Activated effector memory CD4-positive, alpha-beta T cell treated with Interleukin-2 at 50 U/mL for 16 hours (primary cell): ENCODE measurements around the gene TNFRSF4.

Source experiments
- DNase-seq: peaks from one replicate; pipeline ENCODE4 v3.0.0-alpha.2; 2020

The TNFRSF4 gene

DNA sequence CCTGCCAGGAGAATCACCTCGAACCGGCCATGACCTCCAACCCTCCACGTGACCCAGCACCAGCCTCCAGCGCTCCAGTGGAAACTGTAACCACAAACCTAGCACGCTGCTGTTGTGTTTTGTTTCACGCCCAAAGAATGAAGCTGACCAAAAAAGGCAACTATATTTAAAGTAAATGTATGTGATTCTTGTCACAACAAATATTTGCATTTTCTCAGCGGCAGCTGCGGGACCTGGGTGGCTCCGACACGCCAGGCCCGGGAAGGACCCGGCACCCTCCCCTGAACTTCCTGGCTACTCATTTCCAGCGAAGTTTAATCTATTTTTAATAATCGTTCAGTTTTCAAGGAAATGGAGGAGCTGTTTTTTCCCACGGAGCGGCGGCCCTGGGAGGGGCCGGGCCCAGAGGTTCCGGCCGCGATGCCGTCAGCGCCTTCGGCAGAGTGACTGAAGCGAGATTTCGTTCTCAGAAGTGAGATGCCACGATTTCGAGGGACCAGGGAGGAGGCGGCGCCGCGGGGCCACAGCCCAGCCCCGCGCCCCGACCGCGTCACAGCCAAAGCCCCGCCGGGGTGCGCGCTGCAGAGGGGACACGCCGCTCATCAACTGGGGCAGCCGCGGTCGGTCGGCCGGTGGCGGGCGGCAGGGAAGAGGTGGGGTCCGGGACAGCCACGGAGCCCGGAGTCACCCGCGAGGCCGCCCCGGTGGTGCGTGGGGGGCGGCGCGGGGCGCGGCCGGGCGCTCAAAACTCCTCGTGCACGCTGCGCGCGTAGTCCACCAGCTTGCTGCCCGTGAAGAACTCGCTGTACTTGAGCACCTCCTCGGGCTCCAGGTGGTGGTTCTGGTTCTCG, 3.0 kb upstream of the TNFRSF4 start:
- DNase-seq, result peak; percentile 70

DNA sequence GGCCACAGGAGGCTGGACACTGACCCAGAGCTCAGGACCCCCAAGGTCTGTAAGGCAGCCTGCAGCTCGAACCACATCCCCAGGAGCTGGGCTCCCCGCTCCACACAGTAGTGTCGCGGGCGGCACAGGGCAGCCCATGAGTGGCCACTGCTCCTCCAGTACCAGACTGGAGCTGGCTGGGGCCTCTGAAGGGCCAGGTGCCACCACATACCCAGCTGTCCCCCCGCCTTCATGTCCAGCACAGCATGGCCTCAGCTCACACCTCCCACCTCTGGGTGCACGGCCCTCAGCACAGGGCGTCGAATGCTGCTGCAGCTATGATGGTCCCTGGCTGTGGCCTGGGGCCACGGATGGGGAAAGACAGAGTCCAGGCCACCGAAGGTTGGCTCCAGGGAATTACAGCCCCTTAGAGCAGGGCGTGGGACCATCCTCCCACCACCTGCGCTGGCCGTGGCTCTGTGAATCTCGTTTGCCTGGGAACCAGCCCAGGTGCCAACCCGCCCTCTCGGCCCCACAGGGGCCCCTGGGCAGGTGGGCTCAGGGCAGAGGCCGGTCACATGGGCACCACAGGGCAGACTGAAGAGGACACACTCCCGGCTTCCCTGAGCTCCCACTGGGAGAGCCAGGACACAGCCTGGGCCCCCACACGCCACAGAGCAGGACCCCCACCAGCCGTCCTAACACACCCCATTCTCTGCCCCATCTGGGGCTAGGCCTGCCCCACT, 2.1 kb upstream of the TNFRSF4 start:
- DNase-seq, result no peak

DNA sequence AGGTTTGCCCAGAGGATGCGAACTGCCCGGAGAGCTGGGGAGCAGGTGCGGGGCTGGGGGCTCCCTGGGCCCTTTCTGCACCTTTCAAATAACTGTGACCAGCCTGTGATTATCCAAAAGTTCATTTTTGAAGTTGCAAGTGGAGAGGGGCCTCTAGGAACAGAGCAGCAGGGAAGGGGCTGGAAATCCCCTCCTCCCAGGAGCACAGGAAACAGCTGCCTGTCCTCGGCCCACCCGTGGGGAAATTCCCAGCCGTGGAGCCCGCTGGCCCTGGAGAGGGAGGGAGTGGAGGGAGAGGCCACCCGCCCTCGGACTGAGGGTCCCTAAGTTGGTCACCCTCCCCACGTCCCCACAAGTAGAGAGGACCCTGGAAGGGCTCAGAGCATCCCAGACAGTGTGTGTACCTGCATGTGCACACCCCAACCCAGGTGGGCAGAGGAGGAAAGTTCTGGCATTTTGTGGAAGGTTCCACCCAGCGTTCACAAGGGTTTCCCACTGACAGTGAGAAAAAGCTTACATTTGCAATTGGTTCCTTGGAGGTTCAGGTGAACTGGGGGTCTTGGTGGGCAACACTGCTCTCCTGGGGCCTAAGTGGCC, 1.2 kb upstream of the TNFRSF4 start:
- no peak for DNase-seq

DNA sequence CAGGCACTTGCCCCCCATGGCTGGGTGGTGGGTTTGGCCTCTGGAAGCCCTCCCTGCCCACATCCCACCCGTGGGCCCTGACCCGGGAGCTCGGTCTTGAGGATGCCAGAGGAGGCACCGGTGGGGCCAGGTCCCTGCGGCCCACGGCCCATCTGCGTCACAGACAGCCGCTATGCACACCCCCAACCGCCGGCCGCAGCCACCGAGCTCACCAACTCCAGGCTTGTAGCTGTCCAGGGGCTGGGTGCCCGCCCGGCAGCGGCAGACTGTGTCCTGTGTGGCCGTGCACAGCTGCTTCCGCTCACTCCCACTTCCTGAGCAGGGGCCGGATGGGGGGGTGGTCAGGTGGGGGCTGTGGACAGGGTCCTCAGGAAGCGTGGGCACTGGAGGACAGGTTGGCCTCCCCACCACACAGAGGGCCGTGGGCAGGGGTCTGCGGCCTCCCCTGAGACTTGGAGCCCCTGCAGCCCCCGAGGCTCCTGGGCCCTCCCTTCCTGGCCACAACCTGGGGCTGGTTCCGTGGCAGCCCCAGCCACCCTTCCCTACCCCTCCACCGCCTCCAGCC, 1.1 kb downstream of the TNFRSF4 start:
- peak; percentile 29 for DNase-seq

DNA sequence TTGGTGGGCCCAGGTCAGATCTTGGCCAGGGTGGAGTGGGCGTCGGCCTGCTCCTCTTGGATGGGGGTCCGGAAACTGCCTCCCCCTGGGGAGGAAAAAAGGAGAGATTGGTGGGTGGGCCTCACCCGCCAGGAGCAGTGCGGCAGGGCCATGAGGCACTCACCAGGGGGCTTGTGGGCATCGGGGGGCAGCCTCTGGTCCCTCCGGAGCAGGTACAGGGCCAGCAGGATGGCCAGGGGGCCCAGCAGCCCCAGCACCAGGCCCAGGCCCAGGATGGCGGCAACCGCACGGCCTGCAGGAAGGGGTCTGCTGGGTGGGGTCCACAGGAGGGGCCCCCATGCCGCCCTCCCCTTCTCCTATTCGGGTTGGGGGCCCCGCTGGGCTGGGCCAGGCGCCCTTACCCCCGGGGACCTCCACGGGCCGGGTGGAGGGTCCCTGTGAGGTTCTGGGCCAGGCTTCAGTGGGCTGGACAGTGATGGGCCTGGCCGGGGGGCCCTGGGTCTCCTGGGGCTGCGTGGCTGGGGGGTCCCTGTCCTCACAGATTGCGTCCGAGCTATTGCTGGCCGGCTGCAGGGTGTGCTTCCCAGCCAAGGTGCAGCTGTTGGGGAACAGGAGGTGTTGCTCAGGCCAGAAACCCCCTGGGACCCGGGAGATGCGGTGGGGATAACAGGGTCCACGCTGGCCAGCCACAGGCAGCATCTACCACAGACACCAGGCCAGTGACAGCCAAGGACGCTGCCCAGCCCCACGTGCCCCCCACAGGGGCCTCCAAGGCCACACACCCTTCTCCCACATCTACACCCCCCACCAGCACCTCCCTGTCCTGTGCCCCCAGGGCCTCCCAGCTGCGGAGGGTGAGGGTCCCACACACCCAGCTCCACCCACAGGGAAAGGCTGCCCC, 2.2 kb downstream of the TNFRSF4 start:
- no peak for DNase-seq

DNA sequence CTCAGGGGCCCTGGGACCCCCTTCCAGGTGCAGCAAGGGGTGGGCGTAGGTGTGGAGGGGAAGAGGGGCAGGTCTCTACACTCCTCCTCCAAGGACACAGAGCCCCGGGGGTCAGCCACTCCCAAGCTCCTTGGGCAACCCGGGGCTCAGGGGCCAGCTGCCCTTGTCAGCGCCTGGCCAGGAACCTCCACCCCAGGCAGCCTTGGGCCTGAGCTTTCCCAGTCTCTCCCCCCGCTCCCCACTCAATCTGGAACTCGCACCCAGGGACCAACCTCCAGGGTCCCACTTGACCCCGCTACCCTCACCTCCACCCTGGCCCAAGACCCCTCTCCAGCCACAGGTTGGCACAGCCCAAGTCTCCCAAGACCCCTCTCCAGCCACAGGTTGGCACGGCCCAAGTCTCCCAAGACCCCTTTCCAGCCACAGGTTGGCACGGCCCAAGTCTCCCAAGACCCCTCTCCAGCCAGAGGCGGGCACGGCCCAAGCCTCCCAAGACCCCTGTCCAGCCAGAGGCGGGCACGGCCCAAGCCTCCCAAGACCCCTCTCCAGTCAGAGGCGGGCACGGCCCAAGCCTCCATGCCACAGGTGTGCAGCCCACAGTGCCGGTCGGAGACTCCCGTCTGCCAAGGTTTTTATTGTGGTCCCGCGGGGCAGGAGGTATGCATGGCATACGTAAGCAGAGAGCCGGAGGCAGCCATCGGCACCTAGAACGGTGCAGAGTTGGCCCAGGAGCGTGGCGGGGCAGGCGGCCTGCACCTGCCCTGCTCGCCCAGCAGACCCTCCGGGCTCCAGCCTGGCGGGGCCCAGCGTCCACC, 3.0 kb downstream of the TNFRSF4 start:
- DNase-seq, result no peak

DNA sequence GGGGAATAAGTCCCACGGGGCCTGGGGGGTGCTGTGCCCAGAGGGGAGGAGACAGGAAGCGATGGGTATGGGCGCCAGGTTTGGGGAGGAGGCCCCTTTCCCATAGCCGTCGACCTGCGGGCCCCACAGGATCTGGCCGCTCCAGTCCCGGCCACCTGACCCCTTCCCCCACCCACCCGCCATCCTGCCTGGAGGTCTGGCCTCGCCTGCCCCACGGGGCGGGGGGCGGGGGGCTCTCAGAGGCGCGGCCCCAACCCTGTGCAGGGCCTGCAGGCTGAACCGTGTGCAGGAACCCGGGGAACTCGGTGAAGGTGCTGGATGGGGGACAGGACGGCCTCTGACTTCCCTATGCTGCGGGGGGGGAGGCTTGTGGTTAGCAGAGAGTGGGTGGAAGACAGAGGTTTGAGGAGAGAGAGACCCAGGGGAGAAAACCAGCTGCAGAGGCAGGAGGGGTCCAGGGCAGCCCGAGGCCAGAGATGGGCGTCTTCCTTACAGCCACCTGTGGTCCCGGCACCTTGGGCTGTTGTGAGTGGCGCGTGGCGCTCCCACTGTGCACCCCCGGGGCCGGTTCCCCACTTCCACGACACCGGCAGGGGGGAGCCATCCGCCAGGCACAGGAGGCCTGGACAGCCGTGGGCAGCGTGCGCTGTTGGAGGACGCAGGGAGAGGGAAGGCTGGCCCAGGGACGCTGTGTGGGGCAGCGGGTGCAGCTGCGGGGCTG, 5.1 kb downstream of the TNFRSF4 start:
- peak; percentile 37 for DNase-seq

DNA sequence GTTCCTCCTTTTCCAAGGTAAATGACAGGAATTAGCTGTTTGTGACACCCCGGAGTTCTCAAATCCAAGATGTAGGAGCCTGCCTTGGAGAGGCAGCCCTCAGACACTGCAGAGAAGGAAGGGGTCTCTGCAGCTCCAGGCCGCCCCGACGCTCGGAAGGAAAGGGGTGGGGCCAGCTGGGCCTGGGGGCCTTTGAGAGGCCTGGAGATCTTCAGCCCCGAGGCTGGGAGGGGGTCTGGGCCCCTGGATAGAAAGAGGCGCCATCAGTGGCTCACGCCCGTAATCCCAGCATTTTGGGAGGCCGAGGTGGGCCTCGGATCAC, 6.4 kb downstream of the TNFRSF4 start:
- DNase-seq, result no peak

DNA sequence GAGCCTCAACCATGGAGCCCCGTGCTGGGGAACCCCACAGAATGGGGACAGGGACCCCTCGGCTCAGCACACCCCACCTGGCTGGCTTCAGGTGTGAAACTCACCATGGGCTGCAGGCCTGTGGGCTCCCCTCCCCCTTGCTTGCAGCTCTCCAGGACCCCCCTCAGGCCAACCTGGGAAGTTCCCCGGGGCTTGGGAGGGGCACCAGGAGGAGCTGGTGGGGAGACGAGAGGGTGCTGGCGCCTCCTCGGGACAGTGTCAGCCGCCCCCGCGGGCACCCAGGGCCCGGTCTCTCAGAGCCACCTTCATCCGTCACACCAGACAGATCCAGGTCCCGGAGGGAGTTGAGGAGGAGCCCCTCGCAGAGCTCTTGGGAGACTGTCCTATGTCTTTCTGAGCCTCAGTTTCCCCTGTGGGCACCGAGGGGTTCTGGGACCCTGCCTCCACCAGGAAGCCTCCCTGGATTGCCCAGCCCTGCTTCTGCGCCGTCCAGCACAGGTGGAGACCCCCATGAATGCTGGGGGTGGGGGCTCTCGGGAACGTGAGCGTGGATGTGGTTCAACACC, 6.9 kb downstream of the TNFRSF4 start:
- no peak for DNase-seq

DNA sequence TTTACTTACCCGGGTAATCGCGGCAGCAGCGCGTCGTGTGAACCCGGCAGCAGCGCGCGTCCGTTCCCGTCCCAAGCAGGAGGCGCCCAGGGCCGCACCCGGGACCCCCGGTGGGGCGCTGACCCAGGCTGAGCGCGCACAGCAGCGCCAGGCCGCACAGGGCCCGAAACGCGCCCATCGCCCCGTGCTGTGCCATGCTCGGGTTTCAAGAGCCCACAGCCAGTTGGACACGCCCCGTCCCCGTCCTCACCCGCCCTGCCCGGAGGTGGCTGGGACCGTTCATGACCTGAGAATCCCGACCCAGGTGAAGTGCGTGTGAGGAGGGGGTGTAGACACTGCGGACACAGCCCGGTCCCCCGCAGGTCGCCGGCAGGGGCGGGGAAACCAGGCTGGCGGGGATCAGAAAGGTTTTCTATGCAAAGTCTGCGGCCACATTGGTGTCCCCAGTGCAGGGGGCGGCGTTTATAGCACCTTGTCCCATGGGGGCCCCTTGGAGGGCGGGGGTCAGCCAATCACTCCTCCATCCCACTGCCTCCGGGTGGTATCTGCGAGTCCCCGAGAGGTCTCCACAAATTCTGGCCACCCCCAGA, 7.5 kb downstream of the TNFRSF4 start, which contains the start of gene TNFRSF18:
Gene TNFRSF18, minus strand, starts transcription at position 217 of the 590 bp plus-strand sequence. Its CDS starts 21 bp downstream, at position 196.
- DNase-seq, result peak; percentile 36

DNA sequence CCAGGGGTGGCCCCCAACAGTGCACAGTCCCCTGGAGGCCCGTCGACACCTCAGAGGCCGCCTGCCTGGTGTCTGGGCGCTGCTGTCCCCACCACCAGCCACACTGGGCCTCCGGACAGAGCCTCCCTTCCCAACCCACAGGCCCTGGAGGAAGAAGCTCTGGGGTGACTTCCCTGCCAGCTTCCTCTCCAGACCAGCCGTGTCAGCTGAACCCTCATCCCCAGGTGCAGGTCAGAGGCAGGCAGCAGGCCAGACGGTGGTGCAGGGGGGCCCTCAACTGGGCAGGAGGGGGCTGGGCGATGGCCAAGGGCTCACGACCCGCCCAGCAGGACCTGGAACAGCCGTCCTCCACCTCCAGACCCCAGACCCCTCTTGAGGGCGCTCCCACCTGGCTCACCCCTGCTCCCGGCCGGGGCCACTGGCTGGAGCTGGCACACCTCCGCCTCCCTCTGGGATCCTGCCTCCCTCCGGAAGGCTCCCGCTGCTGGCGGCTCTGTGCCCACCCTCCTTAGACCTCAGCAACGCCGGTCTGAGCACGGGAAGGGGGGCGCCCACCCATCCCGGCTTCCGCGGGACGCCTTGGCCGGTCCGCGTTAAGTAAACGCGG, 8.1 kb downstream of the TNFRSF4 start:
- DNase-seq, result no peak

DNA sequence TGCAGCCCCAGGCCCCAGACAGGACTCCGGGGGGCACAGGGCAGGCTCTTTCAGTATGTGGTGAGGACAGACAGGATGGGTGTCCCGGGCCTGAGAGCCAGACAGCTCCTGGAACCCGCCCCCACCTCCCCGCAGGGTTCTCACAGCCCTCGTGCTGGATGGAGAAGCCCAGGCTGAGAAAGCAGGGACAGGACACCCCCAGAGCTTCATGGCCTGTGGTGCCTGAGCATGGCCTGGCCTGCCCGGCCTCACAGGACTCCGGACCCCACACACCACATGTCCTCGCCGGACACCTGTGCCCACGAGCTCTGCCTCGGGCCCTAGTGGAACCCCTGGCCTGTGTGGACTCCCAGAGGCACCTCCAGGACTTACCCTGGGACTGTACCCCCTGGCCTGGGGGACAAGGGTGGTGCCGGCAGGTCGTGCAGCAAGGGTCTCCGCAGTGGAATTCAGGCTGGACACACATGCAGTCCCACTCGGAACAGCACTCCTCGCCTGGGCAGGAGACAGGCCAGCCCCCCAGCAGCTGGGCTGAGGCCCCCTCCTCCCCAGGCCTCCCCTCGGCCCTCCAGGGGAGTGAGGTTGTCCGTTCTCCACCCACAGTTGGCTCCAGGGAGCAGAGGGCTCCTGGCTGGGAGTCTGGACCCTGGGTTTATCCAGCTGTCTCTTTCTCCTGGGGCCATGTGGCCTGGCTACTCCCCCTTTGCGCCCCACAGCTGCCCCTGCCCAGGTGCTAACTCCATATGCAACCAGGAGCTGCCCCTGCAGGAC, 8.8 kb downstream of the TNFRSF4 start:
- DNase-seq, result no peak

DNA sequence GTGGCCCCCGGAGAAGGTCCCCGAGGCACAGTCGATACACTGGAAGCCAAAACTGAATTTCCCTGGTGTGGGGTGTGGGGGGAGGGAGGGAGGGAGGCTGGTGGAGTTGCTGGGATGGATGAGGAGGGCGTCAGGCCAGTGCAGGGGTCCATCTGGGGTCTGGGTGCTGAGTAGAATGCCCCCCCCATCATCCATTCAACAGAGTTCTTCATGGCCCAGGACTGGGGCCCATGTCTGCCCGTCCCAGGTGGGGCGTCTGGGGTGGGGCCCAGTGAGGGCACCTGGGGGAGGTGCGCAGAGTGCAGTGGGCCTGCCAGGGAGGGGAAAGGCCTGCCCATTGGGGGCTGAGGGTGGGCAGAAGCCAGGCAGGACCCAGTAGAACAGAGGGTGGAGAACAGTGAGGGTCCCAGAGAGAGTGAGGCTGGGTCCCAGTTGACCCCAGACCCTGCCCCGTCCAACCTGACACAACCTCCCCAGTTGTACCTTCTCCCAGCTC, 9.5 kb downstream of the TNFRSF4 start:
- DNase-seq, result no peak

DNA sequence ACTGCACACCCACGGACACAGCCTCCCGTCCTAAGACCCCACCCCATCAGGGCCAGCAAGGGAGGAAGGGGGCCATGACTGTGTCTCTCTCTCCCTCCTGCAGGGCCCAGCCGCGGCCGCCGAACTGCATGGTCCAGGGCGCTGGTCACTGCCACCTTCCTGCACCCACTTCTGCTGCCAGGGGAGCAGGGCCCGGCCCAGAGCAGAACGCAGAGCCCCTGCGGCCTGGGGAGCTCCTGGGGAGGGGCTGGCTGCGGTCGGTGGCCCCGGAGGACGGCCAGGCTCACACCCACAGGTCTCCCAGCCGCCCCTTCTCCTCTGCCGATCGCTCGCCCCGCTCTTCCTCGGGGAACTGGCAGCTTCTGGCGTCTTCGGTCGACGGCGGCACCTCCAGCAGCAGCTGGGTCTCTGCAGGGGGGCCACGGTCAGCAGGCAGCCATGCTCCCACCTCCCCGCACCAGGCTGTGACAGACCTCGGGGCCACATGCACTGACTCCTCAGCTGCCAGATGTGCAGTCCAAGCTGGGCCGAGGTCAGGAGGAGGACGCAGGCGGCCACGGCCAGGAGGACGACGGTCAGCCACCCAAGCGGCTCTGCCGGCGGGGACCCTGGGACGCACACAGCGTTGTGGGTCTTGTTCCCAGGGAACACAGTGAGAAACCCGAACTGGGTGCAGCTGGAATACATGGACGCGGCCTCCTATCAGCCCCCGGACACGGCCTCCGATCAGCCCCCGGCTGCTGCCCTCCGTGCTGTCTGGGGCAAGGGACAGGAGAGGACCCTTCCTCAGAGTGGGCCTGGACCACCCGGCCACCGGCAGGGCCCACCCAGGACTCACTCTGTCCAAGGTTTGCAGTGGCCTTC, 10.2 kb downstream of the TNFRSF4 start:
- no peak for DNase-seq

DNA sequence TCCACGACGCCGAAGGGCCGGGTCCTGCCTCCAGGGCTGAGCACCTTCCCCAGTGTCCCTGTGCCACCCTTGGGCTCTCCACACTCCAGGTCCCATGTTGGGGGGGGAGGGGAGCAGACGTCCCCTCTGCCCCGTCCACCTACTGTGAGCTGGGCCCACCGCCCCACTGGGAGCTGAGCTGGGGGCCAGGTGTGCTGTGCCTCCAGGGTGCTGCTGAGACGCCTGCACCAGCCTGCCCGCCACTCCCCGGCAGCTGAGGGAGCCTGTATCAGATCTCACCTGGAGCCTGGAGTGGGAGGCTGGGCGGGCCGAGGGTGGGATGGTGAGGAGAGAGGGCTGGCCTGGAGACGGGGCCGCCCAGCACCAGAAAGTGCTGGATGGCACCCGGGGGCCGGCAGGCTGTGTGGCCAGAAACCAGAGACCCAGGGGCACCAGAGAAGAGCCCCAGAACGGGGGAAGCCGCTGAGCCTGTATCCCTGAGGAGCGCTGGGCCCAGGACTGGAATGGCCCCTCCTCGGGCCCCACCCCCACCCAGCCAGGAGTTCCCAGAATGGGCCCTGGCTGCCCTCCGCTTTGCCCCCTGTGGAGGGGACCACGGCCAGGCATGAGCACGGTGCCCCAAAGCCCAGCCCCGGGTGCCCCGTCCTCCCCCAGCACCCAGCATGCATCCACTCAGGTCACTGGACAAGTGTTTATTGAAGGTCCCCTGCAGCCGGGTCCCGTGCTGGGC, 11.0 kb downstream of the TNFRSF4 start:
- no peak for DNase-seq

DNA sequence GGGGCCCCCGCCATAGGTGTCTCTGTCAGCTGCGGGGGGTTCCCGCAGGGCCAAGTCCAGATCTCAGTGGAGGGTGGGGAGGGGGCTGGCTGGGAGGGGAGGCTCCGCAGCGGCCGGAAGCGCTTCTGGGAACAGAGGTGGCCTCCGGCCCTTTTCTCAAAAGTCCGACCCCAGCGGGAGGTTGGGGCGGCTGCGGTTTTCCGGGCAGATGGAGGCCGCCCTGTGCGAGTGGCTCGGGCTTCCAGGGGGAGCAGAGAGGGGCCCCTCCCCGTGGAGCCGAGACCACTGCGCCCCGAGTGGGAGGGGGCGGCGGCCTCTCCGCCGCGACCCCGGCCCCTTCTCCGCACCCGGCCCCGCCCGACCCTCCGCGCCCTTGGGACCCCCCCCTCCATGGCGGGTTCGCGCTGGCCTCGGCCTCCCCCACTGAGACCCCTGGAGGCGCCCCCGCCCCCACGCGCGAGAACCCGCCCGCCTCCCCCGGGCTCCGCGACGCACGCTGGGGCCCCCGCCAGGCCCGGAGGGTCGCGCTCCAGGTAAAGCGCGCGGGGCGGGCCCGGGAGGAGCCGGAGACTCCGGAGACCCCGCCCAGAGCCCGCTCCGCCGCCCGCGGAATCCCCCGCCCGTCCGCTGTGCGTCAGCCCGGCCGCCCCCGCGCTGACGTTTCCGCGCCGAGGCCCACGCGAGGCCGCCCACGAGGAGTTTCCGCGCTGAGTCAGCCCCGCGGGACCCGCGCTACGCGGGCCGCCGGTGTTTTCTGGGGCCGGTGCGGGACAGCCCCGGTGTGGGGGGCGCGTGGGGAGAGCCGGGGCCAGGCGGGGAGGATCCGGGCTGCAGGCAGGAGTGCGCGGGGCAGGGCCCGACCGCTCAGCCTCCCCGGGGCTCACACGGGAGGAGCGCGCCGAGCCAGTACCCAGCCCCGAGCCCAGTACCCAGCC, 12.8 kb downstream of the TNFRSF4 start:
- DNase-seq, result peak; percentile 76
